ENCODE data around the gene OR13C8.
A peak's percentile ranks its signal among the peaks of the same experiment; 100 is the strongest.
"Not testable (repeated sequence)": the region's sequence is repeated elsewhere in the genome, so short reads cannot be mapped to it uniquely, and the experiment has no call there.

The OR13C8 gene

GRCh38 chr9:104568868-104569267, at the start of gene OR13C8:
Gene OR13C8, plus strand, starts transcription at chr9:104569168. Its CDS starts 0 bp downstream, at chr9:104569168.
- no peak for DNase-seq (ENCODE audit: low spot score)

DNA sequence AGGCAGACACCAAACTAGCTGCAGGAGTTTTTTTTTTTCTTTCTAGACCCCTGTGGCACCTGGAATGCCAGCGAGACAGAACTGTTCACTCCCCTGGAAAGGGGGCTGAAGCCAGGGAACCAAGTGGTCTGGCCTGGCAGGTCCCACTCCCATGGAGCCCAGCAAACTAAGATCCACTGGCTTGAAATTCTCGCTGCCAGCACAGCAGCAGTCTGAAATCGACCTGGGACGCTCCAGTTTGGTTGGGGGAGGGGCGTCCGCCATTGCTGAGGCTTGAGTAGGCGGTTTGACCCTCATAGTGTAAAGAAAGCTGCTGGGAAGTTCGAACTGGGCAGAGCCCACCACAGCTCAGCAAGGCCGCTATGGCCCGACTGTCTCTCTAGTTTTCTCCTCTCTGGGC, 48.7 kb upstream of the OR13C8 start:
- not testable (repeated sequence) for DNase-seq (ENCODE audit: low spot score)

DNA sequence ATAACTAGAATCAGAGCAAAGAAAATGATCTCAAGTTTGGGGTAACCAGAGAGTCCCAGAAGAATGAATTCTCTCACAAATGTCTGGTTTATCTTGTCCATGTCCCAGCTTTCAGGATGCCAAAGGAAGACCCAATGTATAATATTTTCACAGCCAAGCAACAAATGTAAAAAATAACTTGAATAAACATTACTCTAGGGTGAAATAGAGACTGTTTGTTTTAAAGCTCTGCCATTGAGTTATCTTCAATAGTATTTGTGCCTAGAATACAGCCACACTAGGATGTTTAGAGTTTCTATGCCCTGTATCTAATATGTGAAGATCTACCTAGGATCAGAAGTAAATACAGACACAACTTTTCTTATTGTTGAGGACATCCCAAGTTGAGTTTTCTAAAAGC, 41.9 kb upstream of the OR13C8 start, which contains the start of gene OR13C4:
OR13C4 (minus strand) TSS at position 101 of the 400 bp plus-strand sequence; CDS start at position 101, 0 bp downstream.
- DNase-seq (ENCODE audit: low spot score), result no peak

DNA sequence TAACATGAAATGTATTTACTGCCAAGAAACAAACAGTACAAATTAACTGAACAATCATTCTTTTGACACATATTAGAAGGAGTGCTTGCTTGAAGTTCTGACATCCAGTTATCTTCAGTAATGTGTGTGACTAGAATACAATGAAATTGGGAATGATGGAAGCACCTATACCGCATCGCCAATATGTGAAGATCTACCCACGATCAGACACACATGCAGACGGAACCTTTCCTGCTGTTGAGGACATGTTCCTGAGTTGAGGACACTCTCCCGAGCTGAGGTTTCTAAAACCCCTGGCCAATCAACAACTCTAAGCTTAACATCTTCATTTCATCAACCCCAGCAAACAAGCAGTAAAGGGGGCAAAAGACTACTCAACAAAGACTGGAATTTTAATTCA, 32.2 kb upstream of the OR13C8 start, which contains the start of gene OR13C3:
OR13C3 (minus strand) TSS at position 101 of the 400 bp plus-strand sequence. CDS start 133 bp downstream, outside the sequence.
- DNase-seq (ENCODE audit: low spot score), result no peak

- DNase-seq (ENCODE audit: low spot score), result no peak
Observed at GRCh38 chr9:104539275-104539674, 29.7 kb upstream of the OR13C8 start.

- no peak for DNase-seq (ENCODE audit: low spot score)
Observed at GRCh38 chr9:104544644-104545043, 24.3 kb upstream of the OR13C8 start.

DNA sequence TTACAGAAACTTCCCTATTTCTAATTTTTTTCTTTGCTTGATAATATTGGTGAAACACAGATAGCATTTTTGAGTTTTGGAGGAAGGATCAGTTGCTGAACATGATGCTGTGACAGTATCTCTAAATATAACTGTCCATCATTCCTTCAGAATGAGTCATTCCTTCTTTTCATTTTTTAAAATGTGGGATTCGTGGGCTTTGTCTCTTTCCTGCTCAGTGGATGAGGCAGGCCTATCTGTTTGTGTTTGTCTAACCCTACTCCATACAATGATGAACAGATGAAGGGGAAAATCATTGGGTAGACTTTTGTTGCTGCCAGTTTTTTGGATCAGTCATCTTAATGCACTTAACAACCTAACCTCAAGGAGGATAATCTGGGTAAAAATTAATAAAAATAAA, 15.7 kb upstream of the OR13C8 start:
- DNase-seq (ENCODE audit: low spot score), result no peak

DNA sequence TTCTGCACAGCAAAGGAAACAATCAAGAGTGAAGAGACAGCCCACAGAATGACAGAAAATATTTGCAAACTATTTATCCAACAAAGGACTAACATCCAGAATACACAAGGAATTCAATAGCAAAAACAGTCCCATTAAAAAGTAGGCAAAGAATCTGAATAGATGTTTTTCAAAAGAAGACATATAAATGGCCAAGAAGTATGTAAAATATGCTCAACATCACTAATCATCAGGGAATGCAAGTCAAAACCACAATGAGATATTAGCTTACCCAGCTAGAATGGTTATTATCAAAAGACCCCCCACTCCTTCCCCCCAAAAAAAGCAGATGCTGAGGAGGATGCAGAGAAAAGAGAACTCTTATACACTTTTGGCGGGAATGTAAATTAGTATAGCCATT, 13.4 kb upstream of the OR13C8 start:
- no peak for DNase-seq (ENCODE audit: low spot score)

DNA sequence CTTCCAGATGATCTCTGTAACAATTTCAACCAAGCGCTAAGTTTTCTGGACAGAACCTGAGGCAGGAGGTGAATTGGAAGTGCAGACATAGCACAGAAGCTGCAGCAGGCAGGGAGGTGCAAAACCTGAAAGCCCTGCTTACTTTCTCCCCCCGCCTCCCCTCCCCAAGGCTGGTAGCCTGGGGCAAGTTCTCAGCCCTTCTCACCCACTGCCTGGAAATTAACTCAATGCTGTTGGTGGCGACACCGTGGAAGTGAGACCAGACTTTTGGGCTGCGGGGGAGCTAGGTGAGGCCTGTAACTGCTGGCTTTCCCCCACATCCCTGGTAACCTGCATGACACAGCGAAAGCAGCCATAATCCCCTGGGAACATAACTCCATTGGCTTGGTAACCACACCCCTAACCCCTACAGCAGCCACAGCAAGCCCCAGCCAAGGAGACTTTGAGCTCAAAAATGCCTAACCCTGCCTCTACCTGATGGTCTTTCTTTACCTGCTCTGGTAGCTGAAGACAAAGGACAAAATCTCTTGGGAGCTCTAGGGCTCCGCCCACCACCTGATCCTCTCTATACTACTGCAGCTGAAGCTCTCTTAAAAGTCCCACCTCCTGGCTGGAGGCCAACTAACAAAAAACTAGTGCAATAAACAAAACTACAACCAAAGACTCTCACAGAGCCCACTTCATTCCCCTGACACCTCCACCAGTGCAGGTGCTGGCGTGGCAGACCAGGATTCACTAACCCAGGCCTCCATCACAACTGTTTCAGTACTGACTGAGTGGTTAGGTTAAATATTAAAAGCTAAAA, 11.9 kb upstream of the OR13C8 start:
- no peak for DNase-seq (ENCODE audit: low spot score)

DNA sequence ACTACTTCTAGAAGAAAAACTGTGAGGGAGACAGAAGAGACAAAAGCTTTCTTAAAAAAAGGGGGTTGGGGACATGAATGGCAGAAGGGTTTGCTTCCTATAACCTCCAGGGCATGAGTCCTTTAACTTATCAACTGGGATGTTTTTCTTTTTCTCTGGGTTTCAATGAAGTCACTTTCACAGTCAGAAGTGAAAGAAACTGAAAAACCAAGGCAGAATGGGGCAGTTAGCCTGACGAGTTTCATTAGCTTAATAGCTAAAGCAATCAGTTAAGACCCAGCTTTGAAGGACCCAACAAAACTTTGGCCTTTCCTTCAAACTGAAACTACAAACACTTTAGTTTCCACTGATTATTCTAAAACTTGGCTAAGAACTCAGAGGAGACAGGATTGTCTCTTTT, 4.6 kb upstream of the OR13C8 start:
- DNase-seq (ENCODE audit: low spot score), result no peak

DNA sequence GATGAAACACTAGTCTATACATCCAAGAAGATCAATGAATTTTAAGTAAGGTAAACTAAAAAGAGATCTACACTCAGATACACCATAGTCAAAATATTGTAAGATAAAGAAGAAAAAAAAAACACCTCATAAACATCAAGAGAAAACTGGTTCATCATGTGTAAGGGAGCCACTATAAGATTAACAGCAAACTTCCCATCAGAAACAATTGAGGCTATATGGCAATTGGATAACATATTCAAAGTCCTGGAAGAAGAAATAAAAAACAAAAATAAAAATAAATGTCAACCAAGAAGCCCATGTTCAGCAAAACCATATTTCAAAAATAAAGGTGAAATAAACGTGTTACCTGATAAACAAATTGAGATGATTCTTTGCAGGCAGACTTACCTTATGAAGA, 3.6 kb downstream of the OR13C8 start:
- no peak for DNase-seq (ENCODE audit: low spot score)

DNA sequence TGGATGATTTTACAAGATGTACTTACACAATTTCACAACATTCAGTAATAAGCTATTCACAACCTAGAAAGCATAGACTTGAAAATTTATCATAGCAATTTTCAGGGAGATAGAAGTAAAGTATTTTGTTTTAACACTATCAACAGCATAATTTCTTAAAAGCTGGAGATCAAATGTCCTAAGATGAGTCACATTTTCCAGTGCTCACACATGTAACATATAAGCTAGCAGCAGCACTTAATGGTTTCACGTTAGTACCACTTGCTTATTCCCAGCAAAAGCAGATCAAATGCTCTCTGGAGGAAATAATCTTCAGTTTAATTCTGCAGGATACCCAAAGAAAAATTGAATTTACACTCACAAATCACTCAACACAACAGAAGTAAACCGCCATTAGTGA, 6.5 kb downstream of the OR13C8 start:
- DNase-seq (ENCODE audit: low spot score), result no peak

DNA sequence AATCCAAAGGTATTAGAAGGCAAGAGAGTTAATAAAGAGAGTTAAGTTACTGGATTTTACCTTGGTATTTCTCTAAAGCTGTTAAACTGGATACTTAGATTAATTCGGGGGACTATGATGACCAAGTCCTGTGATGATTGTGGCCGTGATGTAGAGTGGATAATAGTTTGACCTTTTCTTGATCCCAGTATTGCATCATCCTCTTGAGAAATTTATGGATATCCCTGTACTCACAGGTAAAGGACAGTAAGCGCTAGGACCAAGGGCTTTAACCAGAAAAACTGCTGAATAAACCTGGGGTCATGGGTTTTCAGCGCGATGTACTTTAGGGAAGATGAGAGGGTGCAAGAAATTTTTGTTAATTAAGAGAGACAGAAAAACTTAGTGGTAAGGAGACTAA, 8.3 kb downstream of the OR13C8 start:
- no peak for DNase-seq (ENCODE audit: low spot score)

DNA sequence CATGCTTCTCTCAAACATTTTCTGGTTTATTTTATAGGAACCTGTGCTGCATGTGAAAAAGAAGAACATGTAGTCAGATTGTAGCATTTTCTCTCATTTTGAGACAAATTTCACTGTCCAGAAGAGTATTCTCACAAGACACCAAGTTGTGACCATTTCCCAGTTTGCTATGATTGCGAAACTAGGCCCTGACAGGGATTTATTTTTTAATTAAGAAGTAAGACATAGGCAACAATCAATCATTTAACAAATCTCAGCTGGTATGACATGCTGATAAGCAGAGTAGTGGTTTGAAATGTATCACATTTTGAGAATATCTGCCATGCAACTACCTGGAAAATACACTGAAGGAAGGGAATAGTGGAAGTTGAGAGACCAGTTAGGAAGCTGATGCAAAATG, 11.6 kb downstream of the OR13C8 start:
- DNase-seq (ENCODE audit: low spot score), result no peak

DNA sequence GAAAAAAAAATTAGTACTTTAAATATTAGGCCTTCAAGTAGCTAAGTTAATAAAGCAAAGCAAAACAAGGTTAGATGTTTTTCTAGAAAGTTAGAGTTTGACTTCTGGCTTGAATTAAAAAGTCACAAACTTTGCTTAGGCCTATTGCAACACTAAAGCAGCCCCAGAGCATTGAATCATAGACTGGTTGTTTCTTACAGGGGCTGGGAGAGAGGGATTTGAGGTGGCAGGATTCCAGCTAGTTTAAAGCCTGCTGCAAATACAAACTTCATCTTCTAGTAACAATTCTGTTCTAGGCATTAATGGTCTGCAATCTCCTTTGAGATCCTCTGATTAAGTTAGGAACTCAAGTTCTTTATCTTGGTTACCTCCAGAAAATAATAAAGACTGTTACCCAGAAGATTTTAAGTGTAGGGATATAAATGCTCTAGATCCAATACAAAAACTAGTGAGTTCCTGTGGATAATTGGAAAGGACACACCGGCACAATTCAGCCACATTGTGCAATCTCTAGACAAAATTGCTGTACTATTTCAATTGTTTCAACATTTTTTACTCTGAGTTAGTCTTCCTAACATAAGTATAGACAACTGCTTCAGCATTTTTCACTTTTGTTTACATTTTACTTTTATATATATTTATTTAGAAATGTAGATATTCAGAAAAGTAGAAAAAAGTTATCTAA, 17.7 kb downstream of the OR13C8 start:
- DNase-seq (ENCODE audit: low spot score), result no peak

GRCh38 chr9:104589626-104590025, 20.7 kb downstream of the OR13C8 start:
- no peak for DNase-seq (ENCODE audit: low spot score)

GRCh38 chr9:104598749-104599148, 29.8 kb downstream of the OR13C8 start:
- not testable (repeated sequence) for DNase-seq (ENCODE audit: low spot score)

DNA sequence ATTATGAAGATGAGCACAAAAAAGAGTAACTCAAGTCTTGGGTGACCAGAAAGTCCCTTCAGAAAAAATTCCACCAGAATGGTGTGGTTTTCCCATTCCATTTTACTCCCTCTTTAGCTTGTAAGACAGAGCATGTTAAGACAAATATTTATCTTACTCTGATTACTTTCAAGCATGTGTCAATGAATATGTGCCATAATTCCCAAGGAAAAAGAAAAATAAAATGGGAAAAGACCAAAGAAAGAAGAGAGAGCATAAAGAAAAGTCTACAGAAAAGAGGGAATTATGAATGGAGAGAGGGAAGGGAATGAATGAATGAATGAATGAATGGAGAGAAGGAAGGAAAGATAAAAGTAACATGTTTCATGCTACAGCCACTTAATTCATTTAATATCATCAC, 30.3 kb downstream of the OR13C8 start, which contains the start of gene OR13C5:
OR13C5 (minus strand) TSS at position 101 of the 400 bp plus-strand sequence; CDS start at position 101, 0 bp downstream.
- DNase-seq (ENCODE audit: low spot score), result not testable (repeated sequence)

GRCh38 chr9:104604801-104605200, 35.8 kb downstream of the OR13C8 start:
- DNase-seq (ENCODE audit: low spot score), result no peak

DNA sequence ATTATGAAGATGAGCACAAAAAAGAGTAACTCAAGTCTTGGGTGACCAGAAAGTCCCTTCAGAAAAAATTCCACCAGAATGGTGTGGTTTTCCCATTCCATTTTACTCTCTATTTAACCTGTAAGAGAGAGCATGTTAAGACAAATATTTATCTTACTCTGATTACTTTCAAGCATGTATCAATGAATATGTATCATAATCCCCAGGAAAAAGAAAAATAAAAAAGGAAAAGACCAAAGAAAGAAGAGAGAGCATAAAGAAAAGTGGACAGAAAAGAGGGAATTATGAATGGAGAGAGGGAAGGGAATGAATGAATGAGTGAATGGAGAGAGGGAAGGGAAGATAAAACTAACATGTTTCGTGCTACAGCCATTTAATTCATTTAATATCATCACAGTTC, 36.6 kb downstream of the OR13C8 start, which contains the start of gene OR13C2:
OR13C2 (minus strand) TSS at position 101 of the 400 bp plus-strand sequence; CDS start at position 101, 0 bp downstream.
- DNase-seq (ENCODE audit: low spot score), result not testable (repeated sequence)

GRCh38 chr9:104606152-104606551, 37.2 kb downstream of the OR13C8 start:
- no peak for DNase-seq (ENCODE audit: low spot score)

DNA sequence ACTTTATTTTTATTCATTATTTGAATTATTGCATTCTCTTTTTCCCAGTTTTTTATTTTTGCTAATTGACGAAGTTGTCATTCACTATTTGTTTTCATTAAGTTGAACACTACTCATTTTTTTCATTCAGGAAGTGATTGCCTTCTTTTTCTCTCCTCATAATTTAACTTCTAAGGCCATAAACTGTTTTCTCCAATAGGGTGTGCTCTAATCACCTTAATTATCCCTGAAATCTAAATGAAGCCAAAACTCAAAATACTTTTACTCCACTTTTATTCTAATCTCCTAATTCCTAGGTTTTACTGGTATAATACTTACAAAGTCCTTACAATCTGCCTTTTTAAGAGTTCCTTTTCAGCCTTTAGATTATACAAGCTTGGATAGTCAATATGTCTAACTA, 39.4 kb downstream of the OR13C8 start:
- peak; percentile 69 for DNase-seq (ENCODE audit: low spot score)

DNA sequence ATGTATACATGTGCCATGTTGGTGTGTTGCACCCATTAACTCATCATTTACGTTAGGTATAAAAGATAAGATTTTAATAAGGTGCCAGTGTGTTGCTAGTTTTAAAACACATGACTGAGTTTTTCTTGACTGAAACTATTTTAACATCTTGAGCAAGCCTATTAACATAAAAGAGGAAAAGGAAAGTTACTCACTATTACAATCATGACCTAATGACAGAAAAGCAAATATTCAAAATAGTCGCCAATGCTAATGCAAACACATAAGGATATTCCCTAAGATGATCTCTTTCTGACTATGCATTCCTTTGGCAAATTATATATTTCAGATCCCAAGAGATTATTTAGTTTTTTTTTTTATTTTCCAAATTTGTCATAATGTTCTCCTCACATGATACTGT, 42.2 kb downstream of the OR13C8 start:
- DNase-seq (ENCODE audit: low spot score), result no peak

Data from RKO (cell line).